WTC11 (cell line): ENCODE measurements around the gene TNFRSF6B. TPM values are rescaled to one million over a fixed set of nuclear protein-coding genes. Genes with fewer than 3 reads are reported as not detected.

Experiments used
- ATF3 ChIP-seq: sonication (generic); formaldehyde crosslinking; conservative IDR thresholded peaks from 2 replicates; pipeline ENCODE4 v1.8.1; 2022; ENCODE audit warnings: mild to moderate bottlenecking, missing genetic modification reagents
- ETV6 ChIP-seq: sonication (generic); formaldehyde crosslinking; IDR thresholded peaks from 2 replicates; pipeline ENCODE4 v1.8.1; 2022; ENCODE audit warnings: mild to moderate bottlenecking, missing genetic modification reagents
- FOXP1 ChIP-seq: sonication (generic); formaldehyde crosslinking; IDR thresholded peaks from 2 replicates; pipeline ENCODE4 v1.8.0; 2022; ENCODE audit warnings: missing genetic modification reagents, mild to moderate bottlenecking, moderate library complexity, borderline replicate concordance
- GABPB1 ChIP-seq: sonication (generic); formaldehyde crosslinking; IDR thresholded peaks from 2 replicates; pipeline ENCODE4 v1.8.1; 2023; ENCODE audit warnings: mild to moderate bottlenecking, missing genetic modification reagents
- GRHL2 ChIP-seq: fragments of 250-450 bp; sonication (Bioruptor Pico); IDR thresholded peaks from 2 replicates; pipeline ENCODE4 v1.8.0; 2022; ENCODE audit warnings: mild to moderate bottlenecking, moderate library complexity; ENCODE audit not compliant: insufficient replicate concordance, severe bottlenecking
- HMGXB4 ChIP-seq: sonication (generic); formaldehyde crosslinking; IDR thresholded peaks from 2 replicates; pipeline ENCODE4 v1.8.1; 2023; ENCODE audit warnings: mild to moderate bottlenecking, moderate library complexity, missing genetic modification reagents
- IRF1 ChIP-seq: sonication (generic); formaldehyde crosslinking; IDR thresholded peaks from 2 replicates; pipeline ENCODE4 v1.8.0; 2023; ENCODE audit warnings: missing genetic modification reagents
- KAT7 ChIP-seq: sonication (generic); formaldehyde crosslinking; IDR thresholded peaks from 2 replicates; pipeline ENCODE4 v1.8.1; 2023; ENCODE audit warnings: missing genetic modification reagents, mild to moderate bottlenecking, borderline replicate concordance
- MAX ChIP-seq: sonication (generic); formaldehyde crosslinking; IDR thresholded peaks from 2 replicates; pipeline ENCODE4 v1.8.0; 2022; ENCODE audit warnings: mild to moderate bottlenecking, missing genetic modification reagents
- NFATC4 ChIP-seq: fragments of 250-450 bp; sonication (Bioruptor Pico); IDR thresholded peaks from 2 replicates; pipeline ENCODE4 v1.9.0; 2021; ENCODE audit warnings: mild to moderate bottlenecking
- NFYB ChIP-seq: sonication (generic); formaldehyde crosslinking; conservative IDR thresholded peaks from 2 replicates; pipeline ENCODE4 v1.8.0; 2022; ENCODE audit warnings: low read depth, missing genetic modification reagents
- OVOL2 ChIP-seq: fragments of 250-450 bp; sonication (Bioruptor Pico); IDR thresholded peaks from 2 replicates; pipeline ENCODE4 v1.9.0; 2021; ENCODE audit warnings: mild to moderate bottlenecking, borderline replicate concordance
- RORB ChIP-seq: fragments of 250-450 bp; sonication (Bioruptor Pico); IDR thresholded peaks from 2 replicates; pipeline ENCODE4 v1.9.0; 2021; ENCODE audit warnings: mild to moderate bottlenecking
- SMAD4 ChIP-seq: sonication (generic); formaldehyde crosslinking; IDR thresholded peaks from 2 replicates; pipeline ENCODE4 v1.8.0; 2022; ENCODE audit warnings: mild to moderate bottlenecking, missing genetic modification reagents
- SOX15 ChIP-seq: fragments of 250-450 bp; sonication (Bioruptor Pico); IDR thresholded peaks from 2 replicates; pipeline ENCODE4 v1.9.0; 2021; ENCODE audit warnings: mild to moderate bottlenecking
- SP1 ChIP-seq: sonication (generic); formaldehyde crosslinking; conservative IDR thresholded peaks from 2 replicates; pipeline ENCODE4 v1.8.1; 2022; ENCODE audit warnings: missing genetic modification reagents
- TP53 ChIP-seq: sonication (generic); formaldehyde crosslinking; IDR thresholded peaks from 2 replicates; pipeline ENCODE4 v1.8.1; 2023; ENCODE audit warnings: mild to moderate bottlenecking, missing genetic modification reagents
- ZNF138 ChIP-seq: sonication (generic); formaldehyde crosslinking; conservative IDR thresholded peaks from 2 replicates; pipeline ENCODE4 v1.8.1; 2022; ENCODE audit warnings: mild to moderate bottlenecking, moderate library complexity, missing genetic modification reagents
- ZNF219 ChIP-seq: sonication (generic); formaldehyde crosslinking; IDR thresholded peaks from 2 replicates; pipeline ENCODE4 v1.8.0; 2023; ENCODE audit warnings: missing genetic modification reagents, mild to moderate bottlenecking, borderline replicate concordance
- ZNF423 ChIP-seq: fragments of 250-450 bp; sonication (Bioruptor Pico); IDR thresholded peaks from 2 replicates; pipeline ENCODE4 v2.1.2; 2022; ENCODE audit warnings: mild to moderate bottlenecking, moderate library complexity
- ZNF532 ChIP-seq: fragments of 250-450 bp; sonication (Bioruptor Pico); IDR thresholded peaks from 2 replicates; pipeline ENCODE4 v1.9.0; 2021; ENCODE audit warnings: mild to moderate bottlenecking, borderline replicate concordance
- total RNA-seq: library from RNA; stranded (reverse); gene quantifications from 3 replicates; pipeline ENCODE4 v1.2.3, GENCODE V29; 2021
- TF ChIP-seq, protein P1 (sequence below): sonication (generic); formaldehyde crosslinking; IDR thresholded peaks from 2 replicates; pipeline ENCODE4 v1.8.0; 2023; ENCODE audit warnings: missing genetic modification reagents, mild to moderate bottlenecking, borderline replicate concordance
- TF ChIP-seq, protein P2 (sequence below): sonication (generic); formaldehyde crosslinking; conservative IDR thresholded peaks from 2 replicates; pipeline ENCODE4 v1.8.1; 2023; ENCODE audit warnings: mild to moderate bottlenecking, low read depth, missing genetic modification reagents, moderate library complexity
- TF ChIP-seq, protein P3 (sequence below): sonication (generic); formaldehyde crosslinking; IDR thresholded peaks from 2 replicates; pipeline ENCODE4 v1.8.0; 2022; ENCODE audit warnings: mild to moderate bottlenecking, missing genetic modification reagents

TNFRSF6B gene
- total RNA-seq, 1 experiment from 2014 or later, result not detected

- TF ChIP-seq NFYB (CRISPR knock-in tag), result no peak
- TF ChIP-seq, protein P1, sequence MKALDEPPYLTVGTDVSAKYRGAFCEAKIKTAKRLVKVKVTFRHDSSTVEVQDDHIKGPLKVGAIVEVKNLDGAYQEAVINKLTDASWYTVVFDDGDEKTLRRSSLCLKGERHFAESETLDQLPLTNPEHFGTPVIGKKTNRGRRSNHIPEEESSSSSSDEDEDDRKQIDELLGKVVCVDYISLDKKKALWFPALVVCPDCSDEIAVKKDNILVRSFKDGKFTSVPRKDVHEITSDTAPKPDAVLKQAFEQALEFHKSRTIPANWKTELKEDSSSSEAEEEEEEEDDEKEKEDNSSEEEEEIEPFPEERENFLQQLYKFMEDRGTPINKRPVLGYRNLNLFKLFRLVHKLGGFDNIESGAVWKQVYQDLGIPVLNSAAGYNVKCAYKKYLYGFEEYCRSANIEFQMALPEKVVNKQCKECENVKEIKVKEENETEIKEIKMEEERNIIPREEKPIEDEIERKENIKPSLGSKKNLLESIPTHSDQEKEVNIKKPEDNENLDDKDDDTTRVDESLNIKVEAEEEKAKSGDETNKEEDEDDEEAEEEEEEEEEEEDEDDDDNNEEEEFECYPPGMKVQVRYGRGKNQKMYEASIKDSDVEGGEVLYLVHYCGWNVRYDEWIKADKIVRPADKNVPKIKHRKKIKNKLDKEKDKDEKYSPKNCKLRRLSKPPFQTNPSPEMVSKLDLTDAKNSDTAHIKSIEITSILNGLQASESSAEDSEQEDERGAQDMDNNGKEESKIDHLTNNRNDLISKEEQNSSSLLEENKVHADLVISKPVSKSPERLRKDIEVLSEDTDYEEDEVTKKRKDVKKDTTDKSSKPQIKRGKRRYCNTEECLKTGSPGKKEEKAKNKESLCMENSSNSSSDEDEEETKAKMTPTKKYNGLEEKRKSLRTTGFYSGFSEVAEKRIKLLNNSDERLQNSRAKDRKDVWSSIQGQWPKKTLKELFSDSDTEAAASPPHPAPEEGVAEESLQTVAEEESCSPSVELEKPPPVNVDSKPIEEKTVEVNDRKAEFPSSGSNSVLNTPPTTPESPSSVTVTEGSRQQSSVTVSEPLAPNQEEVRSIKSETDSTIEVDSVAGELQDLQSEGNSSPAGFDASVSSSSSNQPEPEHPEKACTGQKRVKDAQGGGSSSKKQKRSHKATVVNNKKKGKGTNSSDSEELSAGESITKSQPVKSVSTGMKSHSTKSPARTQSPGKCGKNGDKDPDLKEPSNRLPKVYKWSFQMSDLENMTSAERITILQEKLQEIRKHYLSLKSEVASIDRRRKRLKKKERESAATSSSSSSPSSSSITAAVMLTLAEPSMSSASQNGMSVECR (CRISPR knock-in tag), result no peak
- TF ChIP-seq KAT7 (CRISPR knock-in tag), result no peak
- no peak for TF ChIP-seq SOX15 (CRISPR knock-in tag)
- TF ChIP-seq GRHL2 (CRISPR knock-in tag), result no peak
- TF ChIP-seq FOXP1 (CRISPR knock-in tag), result 0 out of 2 replicates have a peak, but pooled peaks have one; percentile 62
- no peak for TF ChIP-seq ZNF532
- TF ChIP-seq ETV6, result peak; percentile 23; the same call in 1 of the 2 replicates
- TF ChIP-seq, protein P2, sequence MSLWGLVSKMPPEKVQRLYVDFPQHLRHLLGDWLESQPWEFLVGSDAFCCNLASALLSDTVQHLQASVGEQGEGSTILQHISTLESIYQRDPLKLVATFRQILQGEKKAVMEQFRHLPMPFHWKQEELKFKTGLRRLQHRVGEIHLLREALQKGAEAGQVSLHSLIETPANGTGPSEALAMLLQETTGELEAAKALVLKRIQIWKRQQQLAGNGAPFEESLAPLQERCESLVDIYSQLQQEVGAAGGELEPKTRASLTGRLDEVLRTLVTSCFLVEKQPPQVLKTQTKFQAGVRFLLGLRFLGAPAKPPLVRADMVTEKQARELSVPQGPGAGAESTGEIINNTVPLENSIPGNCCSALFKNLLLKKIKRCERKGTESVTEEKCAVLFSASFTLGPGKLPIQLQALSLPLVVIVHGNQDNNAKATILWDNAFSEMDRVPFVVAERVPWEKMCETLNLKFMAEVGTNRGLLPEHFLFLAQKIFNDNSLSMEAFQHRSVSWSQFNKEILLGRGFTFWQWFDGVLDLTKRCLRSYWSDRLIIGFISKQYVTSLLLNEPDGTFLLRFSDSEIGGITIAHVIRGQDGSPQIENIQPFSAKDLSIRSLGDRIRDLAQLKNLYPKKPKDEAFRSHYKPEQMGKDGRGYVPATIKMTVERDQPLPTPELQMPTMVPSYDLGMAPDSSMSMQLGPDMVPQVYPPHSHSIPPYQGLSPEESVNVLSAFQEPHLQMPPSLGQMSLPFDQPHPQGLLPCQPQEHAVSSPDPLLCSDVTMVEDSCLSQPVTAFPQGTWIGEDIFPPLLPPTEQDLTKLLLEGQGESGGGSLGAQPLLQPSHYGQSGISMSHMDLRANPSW (CRISPR knock-in tag), result no peak
- TF ChIP-seq RORB (CRISPR knock-in tag), result no peak
- no peak for TF ChIP-seq ZNF423 (CRISPR knock-in tag)
- no peak for TF ChIP-seq OVOL2 (CRISPR knock-in tag)
- TF ChIP-seq ZNF219 (CRISPR knock-in tag), result no peak
- TF ChIP-seq MAX (CRISPR knock-in tag), result no peak
- TF ChIP-seq HMGXB4 (CRISPR knock-in tag), result peak; percentile 85
- TF ChIP-seq TP53, result no peak
- TF ChIP-seq GABPB1, result peak; percentile 83
- no peak for TF ChIP-seq SMAD4
- no peak; the same call in none of the 2 replicates for TF ChIP-seq SP1
- TF ChIP-seq ZNF138 (CRISPR knock-in tag), result no peak
- no peak for TF ChIP-seq NFATC4
- no peak for TF ChIP-seq IRF1 (CRISPR knock-in tag)
- TF ChIP-seq ATF3 (CRISPR knock-in tag), result no peak
- TF ChIP-seq, protein P3, sequence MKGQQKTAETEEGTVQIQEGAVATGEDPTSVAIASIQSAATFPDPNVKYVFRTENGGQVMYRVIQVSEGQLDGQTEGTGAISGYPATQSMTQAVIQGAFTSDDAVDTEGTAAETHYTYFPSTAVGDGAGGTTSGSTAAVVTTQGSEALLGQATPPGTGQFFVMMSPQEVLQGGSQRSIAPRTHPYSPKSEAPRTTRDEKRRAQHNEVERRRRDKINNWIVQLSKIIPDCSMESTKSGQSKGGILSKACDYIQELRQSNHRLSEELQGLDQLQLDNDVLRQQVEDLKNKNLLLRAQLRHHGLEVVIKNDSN (CRISPR knock-in tag), result no peak
Observed at GRCh38 chr20:63740627-63741353, 44.3 kb downstream of the TNFRSF6B start (continued).
